BLaER1 treated with 17β-estradiol and CSF1 and Interleukin-3, amounts not matched to agents 10 nM and 100 nM (cell line): Measurements from ENCODE around the gene PPARG.

Source experiments
- H3K27ac ChIP-seq, 11 experiments: shearing (Covaris generic); formaldehyde crosslinking; 2 replicates each; pipeline ENCODE4 v1.8.1; 2022
- H3K27me3 ChIP-seq, 11 experiments: shearing (Covaris generic); formaldehyde crosslinking; 2 replicates each; pipeline ENCODE4 v1.8.1; 2022
- H3K36me3 ChIP-seq, 11 experiments: shearing (Covaris generic); formaldehyde crosslinking; 2 replicates each; pipeline ENCODE4 v1.8.1; 2022
- H3K4me1 ChIP-seq, 10 experiments: shearing (Covaris generic); formaldehyde crosslinking; 2 replicates each; pipeline ENCODE4 v1.8.1; 2022
- H3K4me2 ChIP-seq, 11 experiments: shearing (Covaris generic); formaldehyde crosslinking; 2 replicates each; pipeline ENCODE4 v1.8.1; 2022
- H3K4me3 ChIP-seq, 10 experiments: shearing (Covaris generic); formaldehyde crosslinking; 2 replicates each; pipeline ENCODE4 v1.8.1; 2022
- H3K9ac ChIP-seq, 11 experiments: shearing (Covaris generic); formaldehyde crosslinking; 2 replicates each; pipeline ENCODE4 v1.8.1; 2022
- H3K9me3 ChIP-seq, 11 experiments: shearing (Covaris generic); formaldehyde crosslinking; replicated peaks in 1 of 11; 2 replicates each; pipeline ENCODE4 v1.8.1; 2022
- H4K20me1 ChIP-seq, 11 experiments: shearing (Covaris generic); formaldehyde crosslinking; 2 replicates each; pipeline ENCODE4 v1.8.1; 2022
- Cebpa-rat ChIP-seq, 11 experiments: shearing (Covaris generic); IDR thresholded peaks; 2 replicates each; pipeline ENCODE4 v1.8.1; 2022

PPARG gene

DNA sequence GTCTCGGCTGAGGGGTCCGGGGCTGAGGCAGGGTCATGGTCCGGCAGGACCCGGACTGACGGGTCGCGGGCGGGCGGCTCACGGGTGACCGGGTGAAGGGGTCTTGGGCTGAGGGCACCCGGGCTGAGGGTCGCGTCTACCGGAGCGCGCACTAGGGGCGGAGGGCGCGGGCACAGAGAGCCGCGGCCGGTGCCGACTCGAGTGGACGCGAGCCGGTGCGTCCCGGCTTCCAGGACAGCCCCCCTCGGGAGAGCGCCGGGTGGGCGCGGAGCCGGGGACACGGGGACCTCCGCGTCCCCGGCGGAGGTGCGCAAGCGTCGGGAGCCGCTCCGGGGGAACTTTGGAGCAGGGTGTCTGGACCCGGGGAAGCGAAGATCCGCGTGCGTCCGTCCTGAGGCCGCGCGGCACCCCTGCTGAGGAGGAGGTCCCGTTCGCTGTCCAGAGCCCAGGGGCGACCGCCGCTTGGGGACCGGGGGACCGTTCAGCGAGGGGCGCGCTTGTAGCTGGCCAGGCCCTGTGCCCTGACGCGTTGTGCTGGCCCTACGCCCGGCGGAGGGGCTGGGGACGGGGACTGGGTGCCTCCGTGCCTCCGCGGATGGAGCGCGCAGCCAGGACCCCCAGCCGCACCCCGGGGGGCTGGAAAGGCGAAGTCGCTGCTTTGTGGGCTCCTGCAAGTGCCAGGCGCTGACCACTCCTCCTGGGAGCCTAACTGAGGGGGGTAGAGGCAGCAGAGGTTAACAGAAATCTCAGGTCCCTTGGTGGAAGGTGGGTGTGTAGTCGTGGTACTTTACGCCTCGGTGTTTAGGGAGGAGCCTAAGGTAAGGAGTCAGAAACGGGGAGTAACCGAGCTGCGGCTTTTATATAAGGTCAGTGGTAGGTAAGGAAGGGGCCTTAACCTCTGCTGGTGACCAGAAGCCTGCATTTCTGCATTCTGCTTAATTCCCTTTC lies at the start of gene PPARG:
Gene PPARG (plus strand): TSS at position 889 of the 948 bp plus-strand sequence. CDS start 90,642 bp downstream, outside the sequence.
- peaks cover 24 to 35% (median 29%) of the 10 kb centered on the region in 11 experiments for H3K27me3 ChIP-seq
- no peak within 1 kb of the TSS for H3K27ac ChIP-seq
- no peaks in the 10 kb centered on the region for H3K4me1 ChIP-seq
- no peaks in the 10 kb centered on the region for H4K20me1 ChIP-seq
- no peak within 1 kb of the TSS for H3K4me2 ChIP-seq
- H3K36me3 ChIP-seq = no peaks in the 10 kb centered on the region
- H3K9me3 ChIP-seq = peaks cover 15 to 31% (median 20%) of the 10 kb centered on the region in 11 experiments
- no peak within 1 kb of the TSS for H3K9ac ChIP-seq
- no peak within 1 kb of the TSS for H3K4me3 ChIP-seq
- TF ChIP-seq Cebpa-rat (IDR thresholded peaks at IDR 0.05) = no peak

DNA sequence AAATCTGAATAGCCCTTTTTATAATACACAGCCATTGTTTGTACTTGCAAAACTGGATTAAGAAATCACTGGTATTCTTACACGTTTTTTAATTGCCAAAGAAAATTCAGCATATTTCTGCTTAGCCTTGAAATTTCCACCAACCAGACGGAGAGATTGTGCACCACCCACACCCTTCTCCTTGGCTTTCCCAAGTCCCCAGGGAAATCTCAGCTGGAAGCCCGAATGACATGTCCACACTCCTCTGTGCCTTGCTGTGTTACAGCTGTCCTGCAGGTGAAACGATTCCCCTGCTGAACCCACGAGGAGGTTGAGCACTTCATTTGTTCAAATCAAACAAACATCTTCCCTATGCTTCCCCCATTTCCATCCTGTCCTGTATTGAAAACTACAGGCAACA lies 49.6 kb upstream of the PPARG start:
- Histone ChIP-seq H3K36me3 (no peaks in the 10 kb centered on the region), H3K27me3 (peaks cover 0 to 13% (median 0%) of the 10 kb centered on the region in 11 experiments; a peak in 4 of 22 replicates), H3K27ac (no peak overlapping the region), H3K9me3 (peaks cover 0 to 15% (median 0%) of the 10 kb centered on the region in 11 experiments; a peak in 1 of 22 replicates), H3K4me2 (no peak overlapping the region), H3K4me1 (peaks cover 0 to 22% (median 0%) of the 10 kb centered on the region in 10 experiments; a peak in 6 of 20 replicates), H3K4me3 (no peak overlapping the region), H3K9ac (no peak overlapping the region), H4K20me1 (no peaks in the 10 kb centered on the region)
- no peak for TF ChIP-seq Cebpa-rat (IDR thresholded peaks at IDR 0.05)

DNA sequence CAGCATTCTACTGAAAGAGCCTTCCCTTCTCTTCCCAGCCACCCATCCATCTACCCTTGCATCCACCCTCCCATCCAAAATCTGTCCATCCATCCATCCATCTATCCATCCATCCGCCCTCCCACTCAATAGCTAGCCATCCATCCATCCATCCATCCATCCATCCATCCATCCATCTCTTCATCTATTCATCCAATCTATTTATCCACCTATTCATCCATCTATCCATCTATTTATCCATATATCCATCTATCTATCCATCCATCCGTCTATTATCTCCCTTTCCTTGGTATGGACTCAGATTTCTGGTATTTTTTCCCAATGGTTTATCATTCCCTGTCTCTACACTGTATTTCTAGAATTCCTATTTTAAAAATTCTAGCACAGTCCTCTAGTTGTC lies 46.1 kb upstream of the PPARG start:
- no peak for TF ChIP-seq Cebpa-rat (IDR thresholded peaks at IDR 0.05)
- no peak overlapping the region for H3K9ac ChIP-seq

DNA sequence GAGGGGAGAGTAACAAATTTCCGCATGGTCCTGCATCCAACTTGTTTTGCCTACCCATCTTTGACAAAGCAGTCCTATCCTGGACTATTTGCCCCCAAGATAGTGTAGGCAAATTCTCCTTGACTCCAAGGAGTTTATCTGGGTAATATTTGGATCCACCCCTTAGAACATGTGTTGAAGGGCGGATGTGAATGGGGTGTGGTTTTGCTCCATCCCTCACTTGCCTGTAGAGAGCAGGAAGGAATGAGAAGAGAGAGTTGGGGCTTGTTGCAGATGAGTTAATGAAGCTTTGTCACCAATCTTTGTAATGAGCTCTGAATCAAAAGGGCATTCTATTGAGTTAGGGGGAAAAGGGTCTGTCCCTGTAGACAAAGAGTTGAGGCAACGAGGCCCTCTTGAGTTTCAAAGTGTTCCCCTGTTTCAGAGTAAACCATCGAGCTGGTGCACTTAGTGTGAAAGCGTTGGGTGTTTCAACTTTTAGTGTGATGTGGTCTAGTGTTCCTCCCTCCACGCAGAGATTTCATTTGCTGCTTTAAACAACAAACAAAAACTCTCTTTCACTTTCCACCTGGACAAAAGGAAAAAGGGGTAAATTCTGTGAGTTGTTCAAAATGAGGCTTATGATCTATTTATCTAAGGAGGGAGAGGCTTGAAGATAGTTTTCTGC lies 42.2 kb upstream of the PPARG start:
- Histone ChIP-seq H3K9me3 (peaks cover 12 to 42% (median 19%) of the 10 kb centered on the region in 11 experiments), H3K9ac (no peak overlapping the region), H3K4me1 (no peaks in the 10 kb centered on the region), H3K27me3 (no peaks in the 10 kb centered on the region), H3K36me3 (peaks cover 0 to 4% (median 0%) of the 10 kb centered on the region in 11 experiments; a peak in 2 of 22 replicates), H3K4me3 (no peak overlapping the region), H3K4me2 (no peak overlapping the region), H4K20me1 (no peaks in the 10 kb centered on the region), H3K27ac (no peak overlapping the region)
- TF ChIP-seq Cebpa-rat (IDR thresholded peaks at IDR 0.05) = no peak

More for the DNA sequence above, 46.1 kb upstream of the PPARG start:
- Histone ChIP-seq H3K4me1 (no peaks in the 10 kb centered on the region), H4K20me1 (no peaks in the 10 kb centered on the region), H3K9me3 (peaks cover 0 to 26% (median 0%) of the 10 kb centered on the region in 11 experiments; a peak in 3 of 22 replicates), H3K27me3 (no peaks in the 10 kb centered on the region), H3K4me3 (no peak overlapping the region), H3K27ac (no peak overlapping the region), H3K36me3 (no peaks in the 10 kb centered on the region; a peak in 1 of 22 replicates), H3K4me2 (no peak overlapping the region)

DNA sequence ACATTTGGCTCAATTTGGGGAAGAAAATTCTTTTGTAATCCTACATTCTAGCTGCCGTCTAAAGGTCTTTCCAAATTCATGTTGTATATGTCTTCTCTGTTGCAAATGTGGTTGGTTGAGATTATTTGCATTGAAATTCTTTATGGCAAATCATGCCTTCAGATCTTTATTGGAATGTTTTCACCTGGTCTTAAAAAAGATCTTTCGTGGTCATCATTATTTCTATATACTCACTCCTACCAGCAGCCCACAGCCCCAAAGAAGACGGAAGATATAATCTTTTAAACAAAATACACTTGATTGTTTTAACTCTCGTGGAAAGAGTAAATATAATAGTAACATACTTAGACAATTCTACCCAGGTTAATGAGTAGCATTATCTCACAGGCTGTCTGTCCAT lies 41.5 kb upstream of the PPARG start:
- Histone ChIP-seq H3K27me3 (no peaks in the 10 kb centered on the region), H3K9me3 (peaks cover 12 to 34% (median 19%) of the 10 kb centered on the region in 11 experiments), H3K9ac (no peak overlapping the region), H3K4me3 (no peak overlapping the region), H3K4me1 (no peaks in the 10 kb centered on the region), H3K4me2 (no peak overlapping the region), H3K27ac (no peak overlapping the region), H4K20me1 (no peaks in the 10 kb centered on the region), H3K36me3 (peaks cover 0 to 4% (median 0%) of the 10 kb centered on the region in 11 experiments; a peak in 2 of 22 replicates)
- TF ChIP-seq Cebpa-rat (IDR thresholded peaks at IDR 0.05) = no peak

DNA sequence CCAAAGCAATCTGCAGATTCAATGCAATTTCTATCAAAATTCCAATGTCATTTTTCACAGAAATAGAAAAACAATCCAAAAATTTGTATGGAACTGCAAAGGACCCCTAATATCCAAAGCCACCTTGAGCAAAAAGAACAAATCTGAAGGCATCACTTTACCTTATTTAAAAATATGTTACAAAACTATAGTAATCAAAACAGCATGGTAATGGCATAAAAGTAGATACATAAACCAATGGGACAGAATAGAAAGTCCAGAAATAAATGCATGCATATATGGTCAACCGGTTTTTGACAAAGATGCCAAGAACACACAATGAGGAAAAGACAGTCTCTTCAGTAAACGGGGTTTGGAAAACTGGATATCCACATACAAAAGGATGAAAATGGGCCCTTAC lies 39.4 kb upstream of the PPARG start:
- Histone ChIP-seq H3K9ac (no peak overlapping the region), H3K36me3 (peaks cover 0 to 4% (median 0%) of the 10 kb centered on the region in 11 experiments; a peak in 2 of 22 replicates), H3K4me1 (peaks cover 0 to 18% (median 0%) of the 10 kb centered on the region in 10 experiments; a peak in 8 of 20 replicates), H3K9me3 (peaks cover 12 to 30% (median 19%) of the 10 kb centered on the region in 11 experiments), H3K27me3 (no peaks in the 10 kb centered on the region), H3K27ac (no peak overlapping the region), H3K4me3 (no peak overlapping the region), H3K4me2 (no peak overlapping the region), H4K20me1 (no peaks in the 10 kb centered on the region)
- TF ChIP-seq Cebpa-rat (IDR thresholded peaks at IDR 0.05) = no peak

DNA sequence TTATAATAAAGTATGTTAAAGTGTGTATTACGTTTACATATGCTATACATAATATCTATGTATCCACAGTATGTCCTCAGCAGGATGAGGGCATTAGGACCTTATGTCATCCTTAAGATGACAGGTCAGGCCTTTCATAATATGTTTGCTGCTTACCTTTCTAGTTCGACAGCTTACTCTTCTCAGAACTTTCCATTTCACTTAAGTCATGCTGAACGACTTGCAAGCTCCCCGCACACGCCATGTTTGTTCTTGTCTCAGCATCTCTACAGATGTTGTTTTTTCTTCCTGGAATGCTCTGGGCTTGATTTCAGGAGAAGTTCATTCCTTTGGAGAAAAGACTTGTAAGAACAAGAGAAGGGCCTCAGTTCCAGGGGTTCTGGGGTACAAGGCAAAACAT lies 36.0 kb upstream of the PPARG start:
- no peak overlapping the region for H3K4me3 ChIP-seq
- H3K27ac ChIP-seq = peak overlapping the region in 2 of 11 experiments; percentile 77 to 84; a peak in 3 of 22 replicates
- no peak for TF ChIP-seq Cebpa-rat (IDR thresholded peaks at IDR 0.05)
- peaks cover 0 to 4% (median 0%) of the 10 kb centered on the region in 11 experiments; a peak in 1 of 22 replicates for H3K36me3 ChIP-seq
- no peaks in the 10 kb centered on the region for H4K20me1 ChIP-seq
- H3K27me3 ChIP-seq = no peaks in the 10 kb centered on the region
- H3K9me3 ChIP-seq = peaks cover 12 to 26% (median 19%) of the 10 kb centered on the region in 11 experiments
- H3K4me2 ChIP-seq = peak overlapping the region in 4 of 11 experiments; percentile 43 to 80 (median 64); a peak in 6 of 22 replicates
- H3K4me1 ChIP-seq = peaks cover 0 to 27% (median 0%) of the 10 kb centered on the region in 10 experiments; a peak in 8 of 20 replicates
- peak overlapping the region in 1 of 11 experiments; percentile 55; a peak in 1 of 22 replicates for H3K9ac ChIP-seq

DNA sequence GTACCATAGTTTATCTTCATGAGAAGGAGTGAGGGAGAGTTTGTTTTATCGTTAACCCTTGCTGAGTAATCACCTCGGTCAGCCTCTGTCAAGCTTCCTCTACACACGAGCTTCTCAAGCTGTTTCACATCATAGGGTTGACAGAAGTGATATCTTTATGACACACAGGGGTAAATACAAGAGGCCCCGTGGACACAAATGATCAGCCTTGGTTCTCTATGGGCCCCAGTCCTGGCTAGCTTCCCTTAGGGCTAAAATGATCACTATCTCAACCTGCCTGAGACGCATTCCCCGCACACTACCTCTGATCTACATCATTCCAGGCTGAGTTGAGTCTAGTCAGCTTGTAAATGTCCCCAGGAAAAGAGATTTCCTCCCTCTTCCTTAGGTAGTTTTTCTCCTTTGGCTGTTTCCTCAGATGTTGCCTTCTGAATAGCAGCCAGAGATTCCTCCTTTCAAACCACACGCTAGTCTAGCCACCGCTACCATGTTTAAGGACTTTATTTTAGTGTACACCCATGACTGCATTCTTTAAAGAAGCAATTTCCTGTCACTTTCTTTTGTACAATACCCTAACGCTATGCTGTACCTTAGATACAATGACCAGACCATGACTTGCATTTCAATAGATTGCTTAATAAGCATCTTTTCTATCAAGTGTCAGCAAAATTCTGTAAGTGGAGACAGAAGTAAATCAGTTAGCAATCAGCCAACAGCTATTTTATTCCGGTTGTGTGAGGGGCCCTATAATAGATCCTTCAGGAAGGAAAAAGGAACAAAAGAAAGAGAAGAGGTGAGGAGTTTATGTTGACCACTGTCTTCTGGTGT lies 35.1 kb upstream of the PPARG start:
- H3K27me3 ChIP-seq = no peaks in the 10 kb centered on the region
- no peak for TF ChIP-seq Cebpa-rat (IDR thresholded peaks at IDR 0.05)

More for the DNA sequence above, 35.1 kb upstream of the PPARG start:
- Histone ChIP-seq H3K9me3 (peaks cover 12 to 22% (median 19%) of the 10 kb centered on the region in 11 experiments), H3K27ac (peak overlapping the region in 4 of 11 experiments; percentile 54 to 84 (median 66); a peak in 7 of 22 replicates), H3K36me3 (peaks cover 0 to 4% (median 0%) of the 10 kb centered on the region in 11 experiments; a peak in 1 of 22 replicates), H3K9ac (peak overlapping the region in 3 of 11 experiments; percentile 14 to 55 (median 42); a peak in 4 of 22 replicates), H3K4me2 (peak overlapping the region in 5 of 11 experiments; percentile 3 to 80 (median 63); a peak in 9 of 22 replicates), H3K4me3 (no peak overlapping the region), H3K4me1 (peaks cover 0 to 27% (median 0%) of the 10 kb centered on the region in 10 experiments; a peak in 8 of 20 replicates), H4K20me1 (no peaks in the 10 kb centered on the region)
